ENCODE data around the gene ZNF3.

GRCh38 chr7:100088621-100089457 lies 7.3 kb upstream of the ZNF3 start, which contains the start of gene COPS6:
- no peak for TF ChIP-seq EP300 (IDR thresholded peaks at IDR 0.05; ENCODE audit: low read depth)
- TF ChIP-seq, protein P1, sequence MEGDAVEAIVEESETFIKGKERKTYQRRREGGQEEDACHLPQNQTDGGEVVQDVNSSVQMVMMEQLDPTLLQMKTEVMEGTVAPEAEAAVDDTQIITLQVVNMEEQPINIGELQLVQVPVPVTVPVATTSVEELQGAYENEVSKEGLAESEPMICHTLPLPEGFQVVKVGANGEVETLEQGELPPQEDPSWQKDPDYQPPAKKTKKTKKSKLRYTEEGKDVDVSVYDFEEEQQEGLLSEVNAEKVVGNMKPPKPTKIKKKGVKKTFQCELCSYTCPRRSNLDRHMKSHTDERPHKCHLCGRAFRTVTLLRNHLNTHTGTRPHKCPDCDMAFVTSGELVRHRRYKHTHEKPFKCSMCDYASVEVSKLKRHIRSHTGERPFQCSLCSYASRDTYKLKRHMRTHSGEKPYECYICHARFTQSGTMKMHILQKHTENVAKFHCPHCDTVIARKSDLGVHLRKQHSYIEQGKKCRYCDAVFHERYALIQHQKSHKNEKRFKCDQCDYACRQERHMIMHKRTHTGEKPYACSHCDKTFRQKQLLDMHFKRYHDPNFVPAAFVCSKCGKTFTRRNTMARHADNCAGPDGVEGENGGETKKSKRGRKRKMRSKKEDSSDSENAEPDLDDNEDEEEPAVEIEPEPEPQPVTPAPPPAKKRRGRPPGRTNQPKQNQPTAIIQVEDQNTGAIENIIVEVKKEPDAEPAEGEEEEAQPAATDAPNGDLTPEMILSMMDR (IDR thresholded peaks at IDR 0.05) = no peak

Measured in transverse colon (tissue), 3 donors.